DOHH2 (cell line): ENCODE results near the gene LBR.

Experiments used
- CTCF ChIP-seq: fragments of 200-600 bp; sonication (generic); IDR thresholded peaks from one replicate; pipeline ENCODE4 v1.5.1; 2014; ENCODE audit warnings: antibody characterized with exemption, mild to moderate bottlenecking, low read depth, low read length; ENCODE audit not compliant: poor library complexity, severe bottlenecking
- EZH2phosphoT487 ChIP-seq: fragments of 200-600 bp; sonication (generic); IDR thresholded peaks from 2 replicates; pipeline ENCODE4 v1.6.1; 2017; ENCODE audit warnings: borderline replicate concordance, mild to moderate bottlenecking, antibody characterized with exemption, low read length, moderate library complexity, mixed read lengths

- no peak for TF ChIP-seq CTCF
- TF ChIP-seq EZH2phosphoT487: no peak
Observed at GRCh38 chr1:225366552-225366951, 61.3 kb downstream of the LBR start.
